GM12878 (cell line): Measurements from ENCODE around the gene NOD1. TPM values are rescaled to one million over a fixed set of nuclear protein-coding genes. Genes with fewer than 3 reads are reported as not detected.

Experiments used
- ATAC-seq: fragments of 200-7000 bp; cut with Tn5 transposase; 3 replicates; pipeline ENCODE4 v1.9.1; 2020; ENCODE audit warnings: mild to moderate bottlenecking, moderate library complexity
- BruUV-seq: library from RNA; stranded (reverse); fragments of 400-500 nt; replicated peaks from 2 replicates; lab custom pipeline; 2021; lab: Mats Ljungman, UMichigan
- CTCF ChIA-PET: fragments of 300-600 bp; sonication (Branson Sonifier 250); formaldehyde crosslinking; extraction: SDS; loops from one replicate; lab custom pipeline; 2021; ENCODE audit warnings: inconsistent platforms; lab: Yijun Ruan, JAX
- POLR2A ChIA-PET: fragments of 350-600 bp; formaldehyde crosslinking; extraction: SDS; loops from one replicate; lab custom pipeline; 2021; ENCODE audit warnings: inconsistent platforms; lab: Charles Lee
- RAD21 ChIA-PET: fragments of 300-600 bp; sonication (Branson Sonifier 250); formaldehyde crosslinking; loops from one replicate; lab custom pipeline; 2023; ENCODE audit warnings: antibody characterized with exemption; ENCODE audit not compliant: unreplicated experiment; lab: Charles Lee
- SMC1A ChIA-PET: fragments of 300-600 bp; sonication (Branson Sonifier 250); formaldehyde crosslinking; loops from one replicate; lab custom pipeline; 2023; ENCODE audit not compliant: unreplicated experiment, uncharacterized antibody; lab: Charles Lee
- DNase-seq: peaks from one replicate; pipeline ENCODE4 v3.0.0-alpha.2; 2011; ENCODE audit warnings: low read depth, low spot score
- FAIRE-seq: peaks from 3 replicates; lab custom pipeline; 2011; peaks lifted over from hg19 to GRCh38; lab: Jason Lieb, UNC
- H2AFZ ChIP-seq: 2 replicates; pipeline ENCODE4 v1.6.0; 2011; ENCODE audit warnings: low read depth, low read length, control low read depth; ENCODE audit not compliant: control insufficient read depth
- H3K27ac ChIP-seq: 2 replicates; pipeline ENCODE4 v1.5.1; 2011; ENCODE audit warnings: control low read depth; ENCODE audit not compliant: control insufficient read depth, insufficient read depth
- H3K27me3 ChIP-seq, 2 experiments: replicated peaks in 1 of 2; 2 replicates each; pipeline versions ENCODE4 v1.6.0 to v1.6.1; 2011; ENCODE audit warnings: low read length in 1 of 2; ENCODE audit not compliant: control insufficient read depth in 2 of 2, insufficient read depth in 2 of 2
- H3K36me3 ChIP-seq, 2 experiments: 2 replicates each; pipeline ENCODE4 v1.5.1; 2011; ENCODE audit warnings: low read length in 1 of 2; ENCODE audit not compliant: control insufficient read depth in 2 of 2, insufficient read depth in 2 of 2
- H3K4me1 ChIP-seq: 2 replicates; pipeline ENCODE4 v1.6.1; 2011; ENCODE audit warnings: mild to moderate bottlenecking, low read length, moderate library complexity, mixed read lengths; ENCODE audit not compliant: control insufficient read depth, insufficient read depth
- H3K4me2 ChIP-seq: 2 replicates; pipeline ENCODE4 v1.6.0; 2011; ENCODE audit warnings: control low read depth; ENCODE audit not compliant: control insufficient read depth, insufficient read depth
- H3K4me3 ChIP-seq: fragments of 200-600 bp; sonication (generic); 2 replicates; pipeline ENCODE4 v1.5.1; 2016
- H3K79me2 ChIP-seq: 2 replicates; pipeline ENCODE4 v1.6.0; 2011; ENCODE audit warnings: low read length; ENCODE audit not compliant: control insufficient read depth, insufficient read depth
- H3K9ac ChIP-seq: 2 replicates; pipeline ENCODE4 v1.8.0; 2011; ENCODE audit warnings: low read length, control low read depth, mixed read lengths; ENCODE audit not compliant: control insufficient read depth, insufficient read depth
- H3K9me3 ChIP-seq: replicated peaks from 3 replicates; pipeline ENCODE4 v1.5.1; 2011; ENCODE audit warnings: mild to moderate bottlenecking, low read length; ENCODE audit not compliant: control insufficient read depth, insufficient read depth
- H4K20me1 ChIP-seq: 2 replicates; pipeline ENCODE4 v1.6.0; 2011; ENCODE audit not compliant: control insufficient read depth, insufficient read depth
- ASH2L ChIP-seq: fragments of 300-600, 200-600 bp; sonication (generic); IDR thresholded peaks from 2 replicates; pipeline ENCODE4 v1.6.1; 2017; ENCODE audit warnings: low read depth, mild to moderate bottlenecking, borderline replicate concordance
- BCL11A ChIP-seq: IDR thresholded peaks from 2 replicates; pipeline ENCODE4 v1.6.1; 2011; ENCODE audit warnings: low read depth, low read length
- CHD1 ChIP-seq: IDR thresholded peaks from 2 replicates; pipeline ENCODE4 v1.6.1; 2012; ENCODE audit warnings: low read depth, low read length, improper control_type of control experiment
- DPF2 ChIP-seq: fragments of 450-650 bp; IDR thresholded peaks from 2 replicates; pipeline ENCODE4 v1.6.1; 2017; ENCODE audit warnings: mild to moderate bottlenecking
- GATAD2B ChIP-seq: fragments of 450-650 bp; conservative IDR thresholded peaks from 2 replicates; pipeline ENCODE4 v1.6.1; 2017; ENCODE audit warnings: low read depth, mild to moderate bottlenecking, moderate library complexity
- HDAC2 ChIP-seq: fragments of 200-600 bp; sonication (generic); IDR thresholded peaks from 2 replicates; pipeline ENCODE4 v1.6.1; 2017
- IKZF1 ChIP-seq: fragments of 450-650 bp; conservative IDR thresholded peaks from 2 replicates; pipeline ENCODE4 v1.6.1; 2017; ENCODE audit warnings: antibody characterized with exemption, mild to moderate bottlenecking
- IKZF2 ChIP-seq, 2 experiments: fragments of 450-650 bp; IDR thresholded peaks; 2 replicates each; pipeline ENCODE4 v1.6.1; 2017; ENCODE audit warnings: mild to moderate bottlenecking in 2 of 2, moderate library complexity in 2 of 2
- MTA2 ChIP-seq: fragments of 450-650 bp; IDR thresholded peaks from 2 replicates; pipeline ENCODE4 v1.6.1; 2016; ENCODE audit warnings: low read depth, mild to moderate bottlenecking, moderate library complexity
- MTA3 ChIP-seq: IDR thresholded peaks from 2 replicates; pipeline ENCODE4 v1.6.1; 2012; ENCODE audit warnings: low read length, inconsistent platforms, borderline replicate concordance
- NR2F1 ChIP-seq: fragments of 450-650 bp; conservative IDR thresholded peaks from 2 replicates; pipeline ENCODE4 v1.6.1; 2017; ENCODE audit warnings: mild to moderate bottlenecking
- RELB ChIP-seq: fragments of 450-650 bp; IDR thresholded peaks from 2 replicates; pipeline ENCODE4 v1.6.1; 2017; ENCODE audit warnings: low read depth, mild to moderate bottlenecking, moderate library complexity
- ZNF217 ChIP-seq: fragments of 450-650 bp; IDR thresholded peaks from 2 replicates; pipeline ENCODE4 v1.6.1; 2017; ENCODE audit warnings: antibody characterized with exemption, mild to moderate bottlenecking
- ZNF687 ChIP-seq: fragments of 450-650 bp; IDR thresholded peaks from 2 replicates; pipeline ENCODE4 v1.6.1; 2017; ENCODE audit warnings: mild to moderate bottlenecking, moderate library complexity
- in situ Hi-C: fragments of 300-500 bp; cut with MboI; formaldehyde crosslinking; loops from 9 replicates; pipeline ENCODE4 v1.14.3; 2018; ENCODE audit warnings: mixed read lengths
- intact Hi-C: fragments of 100-400 bp; cut with micrococcal nuclease; formaldehyde crosslinking; loops from one replicate; pipeline ENCODE4 v1.14.2; 2022; ENCODE audit not compliant: unreplicated experiment
- polyA plus RNA-seq, 11 experiments: library from polyadenylated mRNA; depleted of rRNA in 4 of 11; unstranded in 6 of 11; stranded (reverse) in 5 of 11; fragments of >200 nt; fragmentation: Nextera tagmentation in 4 of 11; fragmentation: Illumina TruSeq in 1 of 11; extraction: Ambion mirVana in 4 of 11; extraction: Trizol in 1 of 11; gene quantifications; 1 replicate in 1 of 11; 2 replicates in 10 of 11; pipeline versions ENCODE4 v1.2.1 to v1.2.3, GENCODE V29; 2011 to 2016; ENCODE audit warnings: inconsistent platforms in 2 of 11, missing spikeins in 2 of 11, low read depth in 1 of 11
- total RNA-seq, 4 experiments: library from RNA; depleted of rRNA in 3 of 4; stranded (reverse); fragments of >200 nt in 3 of 4; fragmentation: Illumina TruSeq in 1 of 4; extraction: Trizol in 1 of 4; gene quantifications; 2 replicates each; pipeline versions ENCODE4 v1.2.1 to v1.2.3, GENCODE V29; 2013 to 2021

The NOD1 gene
- total and polyA plus RNA-seq, 10 of the 15 experiments (the other 5 are each of a cell fraction or from before 2014, with no cell fraction given), result 1.8 to 14.6 (median 8.9) TPM

GRCh38 chr7:30493228-30493627 is 14.6 kb upstream of the NOD1 start:
- H3K27me3 ChIP-seq, result no peaks in the 10 kb centered on the region
- in situ Hi-C loops (no loop called here), intact Hi-C loops (no loop called here)
- ChIA-PET POLR2A (no interaction called here), RAD21 (interaction anchor here (0.7 kb wide), 1 partner anchor 64 kb away, joined by 3 read pairs; no protein-coding TSS in a partner anchor), CTCF (no interaction called here), SMC1A (interaction anchor here (1.4 kb wide), 1 partner anchor 13 kb away, joined by 3 read pairs; no protein-coding TSS in a partner anchor)
- no peaks in the 10 kb centered on the region for H4K20me1 ChIP-seq
- DNase-seq (no peak), ATAC-seq (peak; percentile 79), FAIRE-seq (no peak)
- no peaks in the 10 kb centered on the region for H3K4me1 ChIP-seq
- H3K27ac ChIP-seq, result no peak overlapping the region
- no peak overlapping the region for H3K4me2 ChIP-seq
- no TSS peak for BruUV-seq
- no peak overlapping the region for H2AFZ ChIP-seq
- no peak overlapping the region for H3K9ac ChIP-seq
- H3K79me2 ChIP-seq, result no peaks in the 10 kb centered on the region
- H3K9me3 ChIP-seq, result peaks cover 2% of the 10 kb centered on the region; the same call in 1 of the 3 replicates
- peaks cover 0 to 4% of the 10 kb centered on the region in 2 experiments; a peak in 1 of 4 replicates for H3K36me3 ChIP-seq
- no peak overlapping the region for H3K4me3 ChIP-seq
- peak; percentile 54 for TF ChIP-seq ZNF687
- TF ChIP-seq IKZF2 (IDR thresholded peaks at IDR 0.05), result peak; percentile 84 to 85; a peak in 3 of 4 replicates
- TF ChIP-seq CHD1, result no peak
- TF ChIP-seq NR2F1, result 0 out of 2 replicates have a peak, but pooled peaks have one; percentile 38
- no peak for TF ChIP-seq HDAC2
- TF ChIP-seq IKZF1, result peak; percentile 77
- TF ChIP-seq ASH2L, result no peak
- no peak for TF ChIP-seq MTA3
- 0 out of 2 replicates have a peak, but pooled peaks have one; percentile 14 for TF ChIP-seq BCL11A
- TF ChIP-seq GATAD2B, result 0 out of 2 replicates have a peak, but pooled peaks have one; percentile 26
- TF ChIP-seq ZNF217, result 0 out of 2 replicates have a peak, but pooled peaks have one; percentile 30
- peak; percentile 79 for TF ChIP-seq MTA2
- TF ChIP-seq RELB, result peak; percentile 32; the same call in 1 of the 2 replicates
- peak; percentile 67; the same call in 1 of the 2 replicates for TF ChIP-seq DPF2
